H1 (cell line): ENCODE data around the gene ZFHX2. TPM values are rescaled to one million over a fixed set of nuclear protein-coding genes. Genes with fewer than 3 reads are reported as not detected.

Experiments
- RBBP5 ChIP-seq: IDR thresholded peaks from 2 replicates; pipeline ENCODE4 v1.7.1; 2012; ENCODE audit warnings: low read depth, mild to moderate bottlenecking, inconsistent platforms, low read length, moderate library complexity, borderline replicate concordance
- polyA plus RNA-seq, 7 experiments: library from polyadenylated mRNA; depleted of rRNA in 3 of 7; stranded (reverse) in 5 of 7; unstranded in 2 of 7; fragments of >200 nt in 5 of 7; fragments of 200-250 nt in 2 of 7; gene quantifications; 1 replicate in 5 of 7; 2 replicates in 1 of 7; 4 replicates in 1 of 7; pipeline versions ENCODE4 v1.2.1 to v1.2.3, GENCODE V29; 2011 to 2013; ENCODE audit warnings: missing spikeins in 2 of 7, mixed read lengths in 2 of 7
- total RNA-seq: library from RNA; stranded (reverse); fragmentation: NEBNext Ultra II Directional; extraction: Animal tissue kit (Norgen Biotek cat#: 25700); gene quantifications from 2 replicates; pipeline ENCODE4 v1.2.1, GENCODE V29; 2021

The ZFHX2 gene
- total and polyA plus RNA-seq, 2 of the 8 experiments (the other 6 are each of a cell fraction or from before 2014, with no cell fraction given) = 2.7 to 27.0 TPM

DNA sequence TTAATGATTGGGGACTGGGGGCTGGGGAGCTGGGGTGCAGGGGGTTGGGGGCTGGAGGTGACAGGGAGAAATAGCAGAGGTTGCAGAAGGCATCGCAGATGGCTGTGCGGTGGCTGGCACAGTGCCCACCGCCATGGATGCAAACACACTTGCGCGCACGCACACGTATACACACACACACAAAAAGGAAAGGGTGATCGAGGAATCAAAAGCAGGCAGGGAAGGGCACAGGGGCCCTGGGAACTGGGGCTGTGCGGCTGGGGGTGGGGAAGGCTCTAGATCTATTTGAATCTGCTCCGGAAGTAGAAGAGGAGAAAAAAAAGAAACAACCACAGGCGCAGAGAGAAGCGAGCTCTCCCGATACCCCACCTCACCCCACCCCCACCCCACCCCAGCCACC is 39.4 kb downstream of the ZFHX2 start (continued):
- no peak for TF ChIP-seq RBBP5
